NCI-H2227 (cell line): Measurements from ENCODE around the gene SRBD1.

Source experiments
- DNase-seq: peaks from one replicate; lab custom pipeline; 2025; ENCODE audit not compliant: unreplicated experiment; lab: John Stamatoyannopoulos, UW

The SRBD1 gene

DNA sequence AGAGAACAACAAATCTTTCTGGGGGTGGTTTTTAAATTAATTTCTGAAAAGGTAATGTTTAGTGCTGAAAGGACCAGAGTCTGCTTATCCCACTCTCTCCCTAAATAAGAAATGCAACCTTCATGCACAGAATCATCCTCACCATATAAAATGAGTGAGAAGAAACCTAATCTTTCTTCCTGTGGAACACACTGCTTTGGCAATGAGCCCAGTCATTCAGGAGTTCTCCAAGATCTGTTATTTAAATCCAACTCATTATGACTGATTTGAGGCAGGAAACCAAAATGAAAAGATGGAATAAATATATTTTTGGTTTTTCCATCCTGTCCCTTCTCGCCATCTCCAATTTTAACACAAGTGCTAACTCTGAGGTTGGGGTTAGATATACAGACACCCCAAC is 228.3 kb downstream of the SRBD1 start:
- no peak for DNase-seq

- no peak for DNase-seq
Measured at GRCh38 chr2:45380131-45380836, 230.8 kb downstream of the SRBD1 start.

DNA sequence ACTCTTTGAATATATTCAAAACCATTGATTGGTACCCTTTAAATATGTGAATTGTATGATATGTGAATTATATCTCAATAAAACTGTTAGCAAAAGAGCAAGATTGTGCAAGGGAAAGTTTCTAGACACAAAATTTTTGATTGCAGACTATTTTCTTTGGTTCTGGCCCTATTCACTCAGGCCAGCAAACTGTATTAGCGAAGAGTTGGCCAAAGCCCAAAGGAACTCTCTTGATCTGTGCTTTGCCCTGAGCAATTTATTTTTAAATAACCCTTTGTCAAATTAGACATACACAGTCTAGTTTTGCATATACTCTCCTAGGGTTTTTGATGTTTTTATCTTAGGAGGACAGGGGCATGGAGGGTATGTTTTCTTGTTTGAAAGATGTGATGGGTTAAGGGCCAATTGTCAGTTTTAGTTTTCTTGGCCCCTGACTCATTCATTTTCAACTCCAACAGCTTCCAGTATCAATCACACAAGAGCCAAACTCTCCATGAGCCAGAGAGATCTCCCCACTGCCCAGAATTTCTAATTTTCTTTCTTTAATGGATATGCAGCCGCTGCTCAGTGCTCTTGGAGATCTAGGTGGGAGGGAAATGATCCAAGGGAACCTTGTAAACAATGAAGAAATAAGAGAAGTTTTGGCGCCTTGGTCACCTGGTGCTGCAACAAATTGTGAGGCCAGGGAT is 231.5 kb downstream of the SRBD1 start:
- DNase-seq, result no peak

DNA sequence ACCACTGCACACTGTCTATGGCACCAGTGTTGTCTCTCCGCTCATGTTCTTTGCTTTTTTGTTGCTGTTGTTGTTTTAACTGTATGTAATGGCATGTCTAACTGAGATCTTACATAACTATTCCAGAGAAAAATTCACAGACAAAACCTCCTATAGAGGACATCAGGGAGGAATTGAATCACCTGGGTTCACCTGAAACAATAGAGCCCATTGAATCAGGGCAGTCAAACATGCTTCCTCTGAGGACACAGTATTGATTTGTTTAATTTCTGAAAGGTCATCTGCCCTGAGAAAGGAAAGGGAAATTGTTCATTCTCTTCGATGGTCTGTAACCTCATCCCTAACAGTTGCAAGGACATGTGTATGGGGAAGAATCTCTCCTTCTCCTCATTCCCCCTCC is 237.5 kb downstream of the SRBD1 start:
- DNase-seq, result no peak

GRCh38 chr2:45370369-45370768 is 240.7 kb downstream of the SRBD1 start:
- DNase-seq, result no peak

DNA sequence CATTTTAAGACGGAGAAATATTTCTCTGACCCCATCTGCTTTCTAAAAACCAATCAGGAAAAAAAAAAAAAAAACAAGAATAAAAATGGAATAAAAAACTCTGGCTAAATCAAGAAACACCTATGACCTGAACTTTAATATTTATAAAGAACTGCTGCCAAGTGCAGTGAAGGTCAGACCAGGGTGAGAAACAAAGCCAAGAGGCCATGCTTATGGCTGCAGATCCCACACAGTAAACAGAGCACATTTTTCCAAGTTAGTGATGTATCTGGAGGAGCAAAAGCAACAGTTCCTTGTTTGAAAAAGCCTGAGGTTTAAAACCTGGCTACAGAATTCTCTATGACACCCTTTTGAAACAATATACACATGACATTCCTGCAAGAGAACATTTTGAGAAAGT is 242.3 kb downstream of the SRBD1 start:
- DNase-seq, result no peak

- DNase-seq, result no peak
Measured at GRCh38 chr2:45361666-45362065, 249.4 kb downstream of the SRBD1 start.

DNA sequence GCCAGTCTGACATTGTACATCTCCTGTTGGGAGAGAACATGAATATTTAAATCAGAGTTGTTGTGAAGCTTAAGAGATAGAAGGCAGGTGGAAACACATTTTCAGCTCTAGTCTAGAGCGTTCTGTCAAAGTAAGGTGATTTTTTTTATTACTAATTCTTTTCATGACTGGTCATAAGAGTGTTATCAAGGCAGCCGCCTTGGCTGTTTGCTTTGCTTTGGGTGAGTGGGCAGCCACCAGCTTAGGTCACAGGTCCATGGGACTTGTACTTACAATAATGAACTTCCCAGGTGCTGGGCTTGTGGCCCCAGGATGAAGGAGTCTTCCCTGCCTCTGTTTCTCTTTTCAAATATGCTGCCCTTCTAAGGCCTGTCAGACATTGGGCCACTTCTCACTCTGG is 256.3 kb downstream of the SRBD1 start:
- no peak for DNase-seq

DNA sequence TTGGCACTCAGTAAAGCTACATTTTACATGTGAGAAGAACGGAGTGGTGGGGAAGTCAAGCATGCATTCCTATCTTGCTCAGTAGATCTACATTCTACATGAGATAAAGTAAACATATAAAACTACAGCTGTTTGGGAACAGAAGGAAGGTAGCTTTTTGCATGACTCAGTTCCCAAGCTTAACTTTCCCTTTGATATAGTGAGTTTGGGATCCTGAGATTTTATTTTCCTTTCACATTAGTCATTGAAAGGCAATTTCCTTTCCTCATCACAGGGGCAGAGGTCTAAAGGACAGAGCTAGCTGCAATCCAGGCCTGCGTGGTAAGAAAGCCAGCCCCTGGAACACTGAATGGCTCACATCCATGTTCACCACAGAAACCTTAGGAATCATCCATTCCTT is 257.2 kb downstream of the SRBD1 start:
- DNase-seq, result no peak

DNA sequence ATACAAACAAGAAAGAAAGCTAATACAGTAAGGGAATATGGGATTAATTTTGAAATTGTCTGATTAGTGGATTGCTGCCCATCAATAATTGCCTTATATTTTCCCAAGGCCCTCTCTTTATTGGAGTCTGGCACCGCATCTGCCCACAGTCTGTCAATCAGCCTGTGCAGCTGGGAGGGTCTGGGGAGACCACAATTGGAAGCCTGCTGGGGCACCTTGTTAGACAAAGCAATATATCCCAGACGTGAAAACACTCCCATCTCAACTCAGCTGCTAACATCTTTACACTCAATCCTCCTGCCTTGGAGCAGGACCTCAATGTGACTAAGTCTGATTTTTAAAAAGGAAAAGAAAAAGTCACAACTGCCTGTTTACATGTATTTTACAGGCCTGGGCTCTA is 258.6 kb downstream of the SRBD1 start:
- DNase-seq, result peak; percentile 18

DNA sequence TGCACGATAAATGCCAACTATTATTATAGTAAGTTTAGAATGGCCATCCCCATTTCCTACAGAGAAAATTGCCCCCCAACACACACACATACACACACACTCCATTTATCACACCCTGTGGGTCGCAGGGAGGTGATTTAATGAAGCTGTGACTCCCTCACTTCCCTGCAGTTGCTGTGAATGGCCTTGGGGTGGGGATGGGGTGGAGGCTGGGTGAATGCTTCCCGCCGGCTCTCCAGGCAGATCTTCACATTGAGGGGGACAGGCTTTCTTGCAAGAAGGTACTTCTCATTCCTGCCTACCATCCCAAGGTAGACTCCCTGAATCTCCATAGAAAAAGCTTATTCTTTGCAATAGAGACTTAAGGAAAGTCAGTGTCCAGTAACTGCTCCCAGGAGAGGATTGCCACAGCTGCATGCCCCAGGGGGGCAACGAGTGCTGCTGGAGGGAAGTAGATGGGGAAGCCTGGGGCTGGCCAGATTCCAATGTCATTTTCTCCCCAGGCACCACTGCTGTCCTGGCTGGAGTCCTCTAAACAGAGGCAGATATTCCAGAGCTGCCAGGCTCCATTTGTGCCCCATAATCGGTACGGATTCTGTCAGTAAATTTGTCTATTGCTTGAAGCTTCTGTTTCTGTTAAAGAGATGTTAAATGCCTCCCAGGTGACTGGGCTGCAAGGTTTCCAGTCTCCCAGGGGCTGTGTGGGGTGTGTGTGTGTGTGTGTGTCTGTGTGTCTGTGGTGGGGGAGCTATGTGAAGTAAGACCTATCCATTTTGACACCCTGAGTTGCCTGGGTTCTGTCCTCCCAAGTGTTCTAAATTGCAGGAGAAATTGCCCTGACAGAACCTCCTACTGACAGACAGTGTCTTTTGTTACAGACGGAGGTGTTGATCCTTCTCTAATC is 265.5 kb downstream of the SRBD1 start:
- peak; percentile 25 for DNase-seq

- no peak for DNase-seq
Measured at GRCh38 chr2:45344502-45344901, 266.6 kb downstream of the SRBD1 start.

GRCh38 chr2:45344071-45344470 is 267.0 kb downstream of the SRBD1 start:
- DNase-seq, result no peak

DNA sequence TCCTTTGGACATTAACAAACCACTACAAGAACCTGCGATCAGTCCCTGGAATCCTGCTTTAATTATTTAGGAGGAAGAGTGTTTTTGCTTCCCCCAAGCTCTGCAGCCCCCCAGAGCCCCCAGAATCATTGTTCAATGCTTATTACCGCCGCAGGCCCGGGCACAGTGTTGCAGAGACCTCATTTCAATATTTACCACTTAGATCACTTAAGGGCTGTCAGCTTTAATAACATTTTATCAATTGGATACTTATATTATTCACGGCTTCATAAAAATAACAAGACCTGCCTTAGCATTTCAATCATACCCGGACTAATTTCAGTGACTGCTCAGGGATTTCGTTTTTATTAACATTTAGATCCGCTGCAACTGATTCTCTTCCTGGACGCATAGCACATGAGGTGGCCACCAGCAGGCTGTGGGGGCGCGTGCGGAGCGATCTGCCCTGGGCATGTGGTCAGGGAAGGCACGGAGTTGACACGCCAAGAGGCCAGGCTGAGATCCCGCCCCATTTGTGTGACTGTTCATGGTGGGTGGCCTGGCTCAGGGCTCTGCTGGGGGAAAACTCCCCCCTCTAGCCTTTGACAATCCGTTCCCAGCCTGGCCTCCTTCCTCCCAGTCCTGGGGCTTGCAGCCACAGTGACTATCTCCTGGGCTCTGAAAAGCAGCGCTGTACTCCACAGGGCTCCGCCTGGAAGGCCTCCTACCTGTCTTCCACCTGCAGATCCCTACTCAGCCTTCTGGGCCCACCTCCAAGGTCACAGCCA is 267.6 kb downstream of the SRBD1 start:
- no peak for DNase-seq

GRCh38 chr2:45340318-45340717 is 270.7 kb downstream of the SRBD1 start:
- DNase-seq, result no peak

GRCh38 chr2:45339253-45339652 is 271.8 kb downstream of the SRBD1 start:
- DNase-seq, result no peak
